ENCODE results near the gene CFAP97D2.
"Not testable (repeated sequence)": the region's sequence is repeated elsewhere in the genome, so short reads cannot be mapped to it uniquely, and the experiment has no call there.

CFAP97D2 gene

GRCh38 chr13:114249077-114249476, 70.0 kb downstream of the CFAP97D2 start:
- intact Hi-C loops (cut with DNase I; ENCODE audit: low total_unique reads) = no loop called here

DNA sequence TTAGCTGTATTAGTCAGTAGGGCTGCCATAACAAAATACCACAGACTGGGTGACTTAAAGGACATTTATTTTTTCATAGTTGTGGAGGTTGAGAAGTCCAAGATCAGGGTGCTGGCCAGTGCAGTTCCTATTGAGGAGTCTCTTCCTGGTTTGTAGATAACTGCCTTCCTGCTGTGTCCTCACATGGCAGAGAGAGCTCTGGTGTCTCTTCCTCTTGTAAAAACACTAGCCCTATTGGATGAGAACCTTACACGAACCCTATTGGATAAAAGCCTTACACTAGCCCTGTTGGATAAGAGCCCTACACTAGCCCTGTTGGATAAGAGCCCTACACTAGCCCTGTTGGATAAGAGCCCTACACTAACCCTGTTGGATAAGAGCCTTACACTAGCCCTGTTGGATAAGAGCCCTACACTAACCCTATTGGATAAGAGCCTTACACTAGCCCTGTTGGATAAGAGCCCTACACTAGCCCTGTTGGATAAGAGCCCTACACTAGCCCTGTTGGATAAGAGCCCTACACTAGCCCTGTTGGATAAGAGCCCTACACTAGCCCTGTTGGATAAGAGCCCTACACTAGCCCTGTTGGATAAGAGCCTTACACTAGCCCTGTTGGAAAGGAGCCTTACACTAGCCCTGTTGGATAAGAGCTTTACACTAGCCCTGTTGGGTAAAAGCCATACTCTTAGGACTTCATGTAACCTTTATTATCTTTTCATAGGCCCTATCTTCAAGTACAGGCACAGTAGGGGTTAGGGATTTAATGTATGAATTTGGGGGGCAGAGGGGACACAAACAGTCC, 72.8 kb downstream of the CFAP97D2 start:
- H3K9me3 ChIP-seq; H3K27me3 ChIP-seq; intact Hi-C loops (cut with DNase I; ENCODE audit: low total_unique reads); H3K4me3 ChIP-seq; H3K4me1 ChIP-seq; H3K27ac ChIP-seq; DNase-seq: not testable (repeated sequence)
- H3K36me3 ChIP-seq = peaks cover 79 to 90% (median 87%) of the 10 kb centered on the region in 3 donors

More at GRCh38 chr13:114249077-114249476, 70.0 kb downstream of the CFAP97D2 start:
- TF ChIP-seq CTCF (IDR thresholded peaks at IDR 0.05) = no peak
- peaks cover 82 to 96% (median 86%) of the 10 kb centered on the region in 3 donors for H3K36me3 ChIP-seq
- H3K4me1 ChIP-seq = no peaks in the 10 kb centered on the region
- no peaks in the 10 kb centered on the region for H3K27me3 ChIP-seq
- no peak overlapping the region for H3K27ac ChIP-seq
- H3K9me3 ChIP-seq = no peaks in the 10 kb centered on the region
- DNase-seq = no peak
- H3K4me3 ChIP-seq = no peak overlapping the region

DNA sequence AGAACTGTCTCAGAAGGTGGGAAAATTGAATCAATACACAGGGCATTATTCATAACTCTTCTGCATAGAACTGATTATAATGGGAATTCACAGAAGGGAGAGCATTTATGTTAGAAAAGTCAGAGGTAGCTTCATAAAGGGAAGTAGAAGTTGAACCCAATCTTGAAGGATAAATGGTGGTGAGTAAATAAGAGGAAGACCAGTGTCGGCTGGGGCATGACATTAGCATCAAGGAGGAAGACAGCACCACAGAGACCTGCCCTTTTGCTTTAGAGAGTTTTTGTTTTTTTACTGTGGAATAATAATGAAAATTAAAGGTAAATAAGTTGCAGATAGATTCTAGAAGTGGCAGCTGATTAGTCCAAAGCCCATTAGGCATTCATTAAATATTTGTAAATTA, 77.5 kb downstream of the CFAP97D2 start:
- no peak for TF ChIP-seq CTCF (IDR thresholded peaks at IDR 0.05)
- Histone ChIP-seq H3K4me1 (no peaks in the 10 kb centered on the region), H3K9me3 (no peaks in the 10 kb centered on the region), H3K4me3 (no peak overlapping the region), H3K27ac (no peak overlapping the region), H3K36me3 (peaks cover 80 to 90% (median 90%) of the 10 kb centered on the region in 3 donors), H3K27me3 (no peaks in the 10 kb centered on the region)
- no peak for DNase-seq
- intact Hi-C loops (cut with DNase I; ENCODE audit: low total_unique reads) = no loop called here

GRCh38 chr13:114257014-114257413, 78.0 kb downstream of the CFAP97D2 start:
- Histone ChIP-seq H3K4me3 (no peak overlapping the region), H3K27ac (no peak overlapping the region), H3K9me3 (no peaks in the 10 kb centered on the region), H3K36me3 (peaks cover 78 to 90% (median 88%) of the 10 kb centered on the region in 3 donors), H3K4me1 (no peaks in the 10 kb centered on the region), H3K27me3 (no peaks in the 10 kb centered on the region)
- DNase-seq = no peak
- no peak for TF ChIP-seq CTCF (IDR thresholded peaks at IDR 0.05)
- intact Hi-C loops (cut with DNase I; ENCODE audit: low total_unique reads) = no loop called here

DNA sequence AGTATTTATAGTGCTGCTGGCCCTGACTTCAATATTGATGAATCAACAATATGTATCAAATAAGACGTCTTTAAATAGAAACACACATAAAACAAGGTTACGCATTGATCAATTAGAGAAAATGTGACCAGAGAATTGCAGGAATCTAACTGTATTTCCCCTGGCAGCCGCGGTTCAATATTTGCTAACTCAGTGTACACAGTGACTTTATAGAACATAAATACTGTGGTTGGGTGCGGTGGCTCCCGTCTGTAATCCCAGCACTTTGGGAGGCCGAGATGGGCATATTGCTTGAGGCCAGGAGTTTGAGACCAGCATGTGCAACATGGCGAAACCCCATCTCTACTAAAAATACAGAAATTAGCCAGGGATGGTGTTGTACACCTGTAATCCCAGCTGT, 79.5 kb downstream of the CFAP97D2 start:
- H3K9me3 ChIP-seq = no peaks in the 10 kb centered on the region
- H3K4me1 ChIP-seq = no peaks in the 10 kb centered on the region
- intact Hi-C loops (cut with DNase I; ENCODE audit: low total_unique reads) = no loop called here
- no peak for DNase-seq
- H3K4me3 ChIP-seq = no peak overlapping the region
- H3K27me3 ChIP-seq = no peaks in the 10 kb centered on the region
- TF ChIP-seq CTCF (IDR thresholded peaks at IDR 0.05) = no peak
- H3K27ac ChIP-seq = no peak overlapping the region
- peaks cover 81 to 92% (median 90%) of the 10 kb centered on the region in 3 donors for H3K36me3 ChIP-seq

DNA sequence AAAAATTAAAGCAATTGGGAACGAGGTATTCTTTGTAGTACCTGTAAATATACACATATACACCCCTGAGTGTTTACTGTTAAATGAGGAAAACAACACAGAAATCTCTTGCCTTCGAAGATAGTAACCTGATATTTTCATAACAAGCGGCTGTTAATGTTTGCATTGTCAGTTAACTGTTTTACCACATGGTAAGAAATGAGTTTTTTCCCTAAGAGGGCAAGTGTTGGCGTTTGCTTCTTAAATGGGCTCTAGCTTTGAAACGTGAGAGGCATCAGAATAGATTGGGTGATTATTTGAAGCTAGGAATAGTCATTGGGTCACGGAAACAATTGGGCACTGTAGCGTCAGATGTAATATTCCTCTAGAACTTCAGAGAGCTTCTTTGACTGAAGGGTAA, 80.3 kb downstream of the CFAP97D2 start:
- no peak for DNase-seq
- TF ChIP-seq CTCF (IDR thresholded peaks at IDR 0.05) = no peak
- H3K4me1 ChIP-seq = no peaks in the 10 kb centered on the region
- intact Hi-C loops (cut with DNase I; ENCODE audit: low total_unique reads) = no loop called here
- no peak overlapping the region for H3K27ac ChIP-seq
- peaks cover 88 to 97% (median 88%) of the 10 kb centered on the region in 3 donors for H3K36me3 ChIP-seq
- no peak overlapping the region for H3K4me3 ChIP-seq
- no peaks in the 10 kb centered on the region for H3K9me3 ChIP-seq
- no peaks in the 10 kb centered on the region for H3K27me3 ChIP-seq

Measured in tibial artery (tissue), 4 donors.